HG03520 (cell line): ENCODE results near the gene CIB4.

ENCODE experiments used
- ATAC-seq: cut with Tn5 transposase; IDR thresholded peaks from one replicate; pipeline ENCODE4 v1.9.1; 2021; ENCODE audit warnings: mild to moderate bottlenecking, moderate library complexity; ENCODE audit not compliant: unreplicated experiment

CIB4 gene

DNA sequence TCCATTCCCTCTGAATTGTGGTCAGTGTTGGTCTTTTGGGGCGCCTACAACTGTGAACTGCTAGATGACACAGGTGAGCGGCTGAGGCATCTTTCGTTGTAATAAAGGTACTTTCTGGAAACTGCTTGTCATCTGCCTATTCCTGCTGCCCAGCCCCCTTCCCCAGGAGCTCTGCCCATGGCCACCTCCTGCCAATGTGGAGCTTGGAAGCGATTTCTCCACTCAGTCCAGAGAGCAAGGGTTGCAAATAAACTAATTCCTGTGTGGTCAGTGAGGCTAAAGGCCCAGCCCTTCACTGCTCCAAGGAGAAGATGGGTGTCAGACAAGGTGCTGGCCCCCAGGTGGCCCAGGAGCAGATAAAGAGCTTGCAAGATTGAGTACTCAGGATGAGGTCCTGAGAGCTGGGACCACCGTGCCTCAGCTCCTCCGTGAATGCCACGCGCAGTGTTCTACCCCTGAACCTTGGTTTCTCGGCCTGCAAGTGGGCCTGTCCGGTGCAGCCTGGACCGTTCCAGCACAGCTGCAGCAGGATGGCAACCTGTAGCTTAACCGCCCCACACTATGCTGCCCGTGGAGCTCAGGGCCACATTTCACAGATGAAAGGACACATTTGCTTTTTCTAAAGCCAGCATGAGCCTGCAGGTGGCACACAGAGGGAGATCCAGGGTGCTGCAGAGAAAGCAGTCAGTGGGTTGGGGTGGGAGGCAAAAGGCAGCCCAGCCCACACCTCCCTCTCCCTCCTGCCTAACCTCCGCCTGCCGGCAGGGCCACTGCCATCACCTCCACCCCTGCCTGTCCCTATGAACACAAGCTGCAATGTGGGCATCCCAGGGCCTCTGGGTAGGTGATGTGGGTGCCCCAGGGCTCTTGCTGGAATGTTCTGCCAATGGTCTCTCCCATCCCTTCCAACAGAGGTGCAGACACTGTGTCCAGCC, 84.6 kb downstream of the CIB4 start:
- no peak for ATAC-seq

DNA sequence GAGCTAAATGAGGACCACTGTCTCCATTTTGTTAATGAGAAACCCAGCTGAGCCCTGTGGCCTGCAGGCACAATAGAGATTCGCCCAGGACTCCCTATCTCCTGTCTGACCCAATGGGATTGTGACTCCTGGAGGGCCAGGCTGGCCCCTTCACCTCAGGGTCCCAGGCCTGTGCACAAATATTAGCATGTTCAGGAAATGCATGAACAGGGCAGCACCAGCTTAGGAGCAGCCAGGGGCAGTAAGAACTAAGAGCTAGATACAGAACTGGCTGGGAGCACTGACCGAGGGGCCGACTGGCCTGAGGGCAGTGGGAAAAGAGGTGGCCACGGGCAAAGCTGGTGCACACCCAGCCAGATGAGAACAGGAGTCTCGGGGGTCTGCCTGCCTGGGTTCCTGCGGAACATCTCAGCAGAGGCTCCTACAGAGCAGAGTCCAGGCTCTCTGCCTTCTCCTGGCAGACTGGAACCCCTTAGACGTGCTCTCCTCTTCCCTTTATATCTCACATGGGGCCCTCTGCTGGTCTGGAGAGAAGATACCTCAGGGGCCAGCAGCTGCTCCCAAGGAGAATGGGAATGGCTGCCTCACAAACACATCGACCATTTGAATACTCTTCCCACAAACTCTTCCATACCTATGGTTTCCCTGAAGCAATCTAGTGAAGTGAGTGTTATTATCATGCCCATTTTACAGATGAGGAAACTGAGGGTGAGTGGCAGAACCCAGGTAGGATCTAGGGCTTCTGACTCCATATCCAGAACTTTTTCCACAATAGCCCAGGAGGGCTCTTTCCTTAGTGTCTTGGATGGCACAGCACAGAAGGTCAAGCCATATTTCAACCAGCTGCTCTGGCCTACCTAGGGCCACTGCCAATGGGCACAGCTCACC, 85.7 kb downstream of the CIB4 start:
- ATAC-seq, result no peak

DNA sequence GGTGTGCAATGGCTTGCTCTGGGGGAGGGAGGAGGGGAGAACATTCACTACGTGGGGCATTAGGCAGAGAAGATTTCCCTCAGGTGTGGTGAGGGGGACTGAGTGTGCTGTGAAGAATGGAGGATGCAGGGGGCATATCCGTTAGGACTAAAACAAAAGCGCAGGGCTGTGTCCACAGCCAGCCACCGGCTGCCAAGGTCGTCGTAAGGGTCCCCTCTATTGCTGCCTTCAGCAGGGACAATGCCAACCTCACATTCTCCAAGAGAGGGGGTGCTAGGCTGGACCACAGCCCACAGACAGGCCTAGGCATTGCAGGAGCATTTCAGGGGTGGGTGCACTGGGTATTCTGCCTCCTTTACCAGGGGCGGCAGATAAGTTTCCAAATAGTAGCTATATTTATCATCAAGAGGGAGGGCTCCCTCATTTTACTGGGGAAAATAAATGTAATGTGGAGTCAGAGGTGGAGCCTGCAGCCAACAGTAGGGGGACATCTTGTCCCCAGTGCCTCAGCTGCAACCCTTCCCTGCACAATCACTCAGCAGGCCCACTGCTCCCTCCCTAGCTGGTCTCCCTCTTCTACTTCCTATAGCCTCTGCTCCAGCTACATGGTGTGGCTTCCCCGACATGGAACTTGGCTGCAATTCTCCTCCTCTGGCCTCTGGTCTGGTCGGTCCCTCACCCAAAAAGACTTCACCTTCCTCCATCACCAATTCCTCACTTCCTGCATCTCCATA, 88.4 kb downstream of the CIB4 start:
- ATAC-seq, result no peak

DNA sequence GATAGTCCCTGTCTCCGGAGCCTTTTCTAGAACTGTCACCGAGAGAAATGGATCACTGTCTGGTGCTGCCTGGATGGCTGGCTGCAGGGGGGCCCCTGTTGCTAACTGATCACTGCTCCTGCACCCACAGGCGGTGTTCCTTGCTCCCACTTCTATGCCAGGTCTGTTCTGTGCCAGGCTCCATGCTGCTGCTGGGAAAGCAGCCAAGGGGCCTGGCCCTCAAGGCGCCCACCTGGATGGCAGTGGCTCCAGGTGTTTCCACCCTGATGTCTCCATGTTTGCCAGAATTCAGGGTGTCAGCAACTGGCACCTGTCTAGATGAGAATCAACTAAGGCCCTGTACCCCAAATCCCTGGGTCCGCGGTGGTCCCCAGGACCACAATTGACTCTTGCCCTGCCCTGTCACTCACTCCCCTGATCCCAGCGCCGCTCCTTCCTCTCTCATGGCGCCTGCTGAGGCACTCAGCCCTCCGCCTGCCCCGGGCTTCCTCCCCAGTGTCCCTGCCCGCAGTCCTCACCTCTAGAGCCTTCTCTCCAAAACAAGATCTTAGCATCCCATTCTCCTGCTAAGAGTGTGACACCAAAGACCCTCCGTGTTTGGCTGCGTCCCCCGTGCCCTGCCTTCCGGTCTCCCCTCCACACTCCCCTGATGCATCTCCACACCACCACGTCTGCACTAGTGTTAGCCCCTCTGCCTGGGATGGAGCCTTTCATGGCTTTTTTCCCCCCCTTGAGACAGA, 90.7 kb downstream of the CIB4 start:
- ATAC-seq, result no peak

DNA sequence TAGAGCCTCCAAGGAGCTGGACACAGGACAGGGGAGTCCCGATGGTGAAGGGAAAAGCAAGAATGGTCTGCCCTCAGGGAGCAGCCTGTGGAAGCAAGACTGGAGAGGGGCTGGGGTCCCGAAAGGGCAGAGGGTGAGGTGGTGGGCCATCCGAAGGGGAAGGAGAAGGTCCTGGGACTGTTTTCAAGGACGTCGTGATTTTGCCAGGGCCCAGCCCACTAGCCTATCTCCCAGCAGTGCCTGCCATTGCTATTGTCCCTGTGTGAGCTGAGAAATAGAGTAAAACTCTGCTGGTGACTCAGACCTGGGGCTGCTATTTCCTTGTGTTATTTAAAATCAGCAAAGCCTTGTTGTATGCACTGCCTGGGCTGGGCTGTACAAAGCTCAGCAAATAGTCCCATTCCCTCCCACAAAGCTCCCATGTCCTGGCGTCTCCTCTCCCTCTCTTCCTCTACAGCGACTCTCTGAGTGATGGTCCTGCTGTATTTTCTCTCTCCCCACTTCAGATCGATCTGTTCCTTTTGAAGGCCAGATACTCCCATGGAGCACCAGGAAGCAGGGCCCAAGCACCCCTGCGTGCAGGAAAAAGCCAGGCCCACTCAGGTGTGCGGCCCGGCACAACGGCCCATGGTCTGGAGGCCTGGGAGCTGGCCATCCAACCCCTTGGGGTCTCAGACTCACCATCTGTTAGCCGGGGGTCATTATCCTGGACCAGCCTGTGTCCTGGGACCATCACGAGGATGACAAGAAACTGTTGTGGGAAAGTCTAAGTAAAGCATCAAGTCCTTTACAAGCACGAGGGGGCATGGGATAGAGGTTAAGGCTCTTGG, 98.3 kb downstream of the CIB4 start:
- ATAC-seq, result no peak

DNA sequence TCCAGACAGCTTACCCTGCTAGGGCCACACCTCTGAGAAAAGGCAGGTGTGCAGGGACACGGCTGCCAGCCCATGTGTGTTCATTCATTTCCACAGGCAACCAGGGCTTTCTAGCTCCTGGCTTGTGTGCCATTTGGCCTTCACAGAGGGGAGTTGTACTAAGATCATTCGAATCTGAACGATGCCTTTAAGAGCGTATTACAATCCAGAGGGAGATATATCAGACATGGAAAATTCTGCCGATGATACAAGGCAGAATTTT, 99.0 kb downstream of the CIB4 start:
- ATAC-seq, result no peak

DNA sequence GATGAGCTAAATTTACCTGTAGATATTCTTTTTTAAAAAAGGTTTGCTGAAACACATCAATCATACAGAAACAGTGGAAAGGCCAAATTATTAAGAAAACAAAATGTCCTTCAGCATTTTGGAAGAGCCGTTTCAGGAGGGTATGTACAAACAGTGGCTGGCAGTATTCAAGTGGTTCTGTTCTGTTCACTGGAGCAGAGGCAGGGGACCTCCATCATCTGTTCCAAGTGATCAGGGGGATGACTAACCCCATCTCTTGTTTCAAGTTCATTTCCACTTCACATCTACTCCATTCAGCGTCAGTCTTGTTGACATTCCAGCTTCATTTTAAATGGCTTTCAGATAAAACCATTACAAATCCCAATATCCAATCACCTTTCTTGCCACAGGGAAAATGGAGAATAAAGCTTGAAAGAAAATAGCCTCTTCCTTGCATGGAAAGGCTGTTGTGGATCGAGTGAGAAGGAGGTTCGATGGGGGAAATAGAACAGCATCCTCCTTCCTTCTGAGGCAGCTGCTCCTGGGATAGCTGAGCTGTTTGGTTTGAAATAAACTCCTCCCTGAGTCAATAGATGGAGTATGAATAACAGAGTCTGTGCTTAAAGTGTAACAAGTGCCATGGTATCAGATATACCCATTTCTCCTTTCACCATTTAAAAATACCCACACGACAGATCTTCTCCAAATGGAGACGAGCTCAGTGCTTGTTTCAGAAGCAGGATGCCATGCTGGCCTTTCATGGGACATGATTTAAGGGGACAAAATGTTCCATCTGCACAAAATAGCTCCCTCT, 99.6 kb downstream of the CIB4 start:
- no peak for ATAC-seq

DNA sequence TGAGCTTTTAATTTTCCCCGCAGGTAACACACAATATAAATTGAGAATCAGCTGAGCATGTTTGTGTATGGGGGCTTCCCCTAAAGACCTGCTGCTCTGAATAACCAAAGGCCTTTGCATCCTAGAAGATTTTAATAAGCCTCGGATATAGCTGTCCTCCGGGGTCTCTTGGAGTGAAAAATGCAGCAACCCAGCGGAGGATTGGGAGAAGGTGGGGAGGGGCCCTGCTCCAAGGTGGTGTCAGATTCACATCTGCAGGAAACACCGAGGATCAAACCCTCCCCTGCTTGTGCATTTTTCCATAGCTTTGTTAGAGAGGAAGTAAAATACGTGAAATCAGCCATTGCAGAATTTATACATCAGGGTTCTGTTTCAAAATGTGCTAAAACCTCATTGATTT, 100.2 kb downstream of the CIB4 start:
- no peak for ATAC-seq

DNA sequence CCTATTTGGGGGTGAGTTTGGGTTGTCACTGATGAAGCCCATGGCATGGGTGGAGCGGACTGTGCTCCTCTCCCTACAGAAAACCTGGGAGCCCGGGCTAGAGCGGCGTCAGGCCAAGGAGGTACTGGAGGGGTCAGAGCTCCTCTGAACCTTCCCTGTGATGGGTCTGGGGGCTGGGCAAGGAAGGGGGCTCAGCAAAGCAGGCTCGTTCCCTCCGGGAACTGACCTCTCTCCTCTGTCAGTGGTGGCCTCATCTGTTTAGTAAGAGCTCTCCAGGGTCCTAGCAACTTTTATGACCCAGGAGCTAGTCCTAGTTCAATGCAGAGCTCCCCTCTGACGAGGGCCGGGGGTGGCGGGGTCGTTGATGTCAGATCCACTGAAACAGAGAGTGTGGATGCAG, 100.9 kb downstream of the CIB4 start:
- no peak for ATAC-seq

GRCh38 chr2:26537826-26538475, 103.2 kb downstream of the CIB4 start:
- no peak for ATAC-seq

GRCh38 chr2:26537069-26537825, 103.9 kb downstream of the CIB4 start:
- no peak for ATAC-seq

DNA sequence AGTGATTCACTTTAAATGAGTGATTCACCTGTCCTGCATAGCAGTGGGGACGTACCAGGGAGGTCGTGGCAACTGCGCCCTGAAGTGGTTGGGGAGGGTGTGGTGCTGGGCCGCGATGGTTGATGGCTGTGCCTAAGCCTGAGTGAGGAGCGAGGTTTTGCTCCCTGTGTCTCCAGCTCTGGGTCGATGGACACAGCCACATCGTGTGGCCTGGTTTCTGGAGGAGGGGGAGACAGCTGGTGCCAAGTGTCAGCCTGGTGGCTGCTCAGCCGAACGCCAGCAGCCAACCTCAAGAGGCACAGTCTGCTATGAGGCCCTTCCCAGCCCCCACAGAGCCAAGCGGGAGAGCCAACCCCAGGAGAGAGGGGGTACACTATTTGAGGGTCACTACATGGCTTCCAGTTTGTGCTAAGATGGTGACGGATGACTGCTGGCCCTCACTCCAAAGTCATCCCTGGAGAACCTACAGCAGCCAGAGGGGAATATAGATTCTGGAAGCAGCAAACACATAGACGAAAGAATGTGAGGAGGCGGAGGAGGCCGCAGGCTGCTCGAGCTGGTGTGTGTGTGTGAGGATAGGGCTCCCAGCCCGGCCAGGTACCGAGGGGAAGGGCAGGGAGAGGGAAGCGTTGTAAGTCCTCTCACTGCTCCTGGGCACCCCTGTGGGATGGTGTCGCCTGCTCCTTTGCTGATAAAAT, 104.6 kb downstream of the CIB4 start:
- ATAC-seq, result no peak

DNA sequence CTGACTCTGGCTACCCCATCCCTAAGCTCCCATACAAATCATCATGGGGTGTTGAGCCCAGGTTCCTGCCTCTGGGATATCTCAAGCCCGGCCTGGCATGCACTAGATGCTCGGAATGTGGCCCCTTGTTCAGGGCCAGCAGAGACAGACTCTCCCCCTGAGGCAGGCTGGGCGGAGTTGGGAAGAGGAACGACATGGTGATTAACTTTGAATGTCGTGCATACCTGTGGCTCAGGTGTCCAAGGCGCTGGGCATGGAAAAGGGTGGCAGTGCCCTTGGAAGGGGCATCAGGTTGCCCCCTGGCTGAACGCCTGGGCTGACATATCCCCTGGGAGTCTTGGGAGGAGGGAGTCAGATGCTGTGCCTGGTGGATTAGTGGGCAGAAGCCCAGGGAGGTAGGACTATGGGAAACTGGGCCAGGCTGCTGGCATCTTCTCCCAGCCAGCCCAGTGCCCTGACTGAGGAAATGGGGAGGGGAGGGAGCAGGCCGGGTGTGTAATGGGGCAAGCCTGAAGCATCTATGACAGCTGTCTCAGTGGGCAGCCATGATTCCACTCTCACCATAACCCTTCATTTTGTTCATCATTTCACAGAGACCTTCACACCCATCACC, 105.4 kb downstream of the CIB4 start:
- no peak for ATAC-seq

DNA sequence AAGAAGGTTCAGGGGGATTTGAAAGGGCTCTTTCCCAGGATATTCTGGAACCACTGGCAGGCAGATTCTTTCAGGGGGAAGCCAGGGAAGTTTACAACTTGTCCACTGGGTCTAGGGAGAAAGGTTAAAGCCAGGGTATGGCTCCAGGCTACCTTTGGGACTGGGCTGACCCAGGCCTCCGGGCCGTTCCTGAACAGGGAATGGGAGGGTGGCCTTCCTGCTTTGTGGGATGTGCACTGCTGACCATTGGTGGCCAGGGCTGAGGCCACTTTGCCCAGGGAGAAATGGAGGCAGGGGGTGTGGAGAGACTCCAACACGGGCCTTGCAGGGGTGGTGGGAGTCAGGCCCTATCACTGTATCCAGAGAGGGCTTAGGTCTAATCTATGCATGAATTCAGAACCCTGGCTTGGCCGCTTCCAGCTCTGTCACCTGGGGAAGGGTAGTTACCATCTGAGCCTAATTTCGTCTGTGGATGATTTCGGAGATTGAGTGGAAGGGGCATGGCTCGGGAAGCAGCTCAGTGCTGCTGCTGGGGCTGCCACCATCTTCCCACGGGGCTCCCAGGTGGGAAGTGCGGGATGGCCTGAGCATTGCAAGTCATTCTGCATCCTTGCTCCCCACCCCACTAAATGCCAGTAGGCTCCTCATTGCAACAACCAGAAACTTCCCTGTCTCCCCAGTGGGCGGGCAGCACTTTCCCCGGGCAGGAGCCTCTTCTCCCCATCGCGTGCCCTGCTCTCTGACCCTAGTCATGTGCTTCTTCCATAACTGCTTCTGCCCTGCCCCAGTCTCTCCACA, 106.1 kb downstream of the CIB4 start:
- ATAC-seq, result no peak

GRCh38 chr2:26534098-26534864, 106.9 kb downstream of the CIB4 start:
- no peak for ATAC-seq
